GM23248 (cell line): Measurements from ENCODE around the gene LRRC18.

Experiments used
- EZH2 ChIP-seq: fragments of 200-600 bp; sonication (generic); IDR thresholded peaks from 2 replicates; pipeline ENCODE4 v1.6.1; 2018; ENCODE audit warnings: antibody characterized with exemption, mild to moderate bottlenecking; ENCODE audit not compliant: insufficient read depth, poor library complexity, severe bottlenecking
- EZH2phosphoT487 ChIP-seq: fragments of 200-600 bp; sonication (generic); IDR thresholded peaks from 2 replicates; pipeline ENCODE4 v1.6.1; 2018; ENCODE audit warnings: antibody characterized with exemption, moderate library complexity, mild to moderate bottlenecking, low read depth; ENCODE audit not compliant: insufficient read depth

- TF ChIP-seq EZH2phosphoT487 (no peak), EZH2 (no peak)
Observed at GRCh38 chr10:48924988-48925387, 14.7 kb downstream of the LRRC18 start.
